HFF-Myc (cell line): ENCODE measurements around the gene GBP7.

Experiments
- DNase-seq: peaks from one replicate; pipeline ENCODE4 v3.0.0-alpha.2; 2011; ENCODE audit warnings: low read depth; ENCODE audit errors: extremely low read depth
- H3K4me3 ChIP-seq: replicated peaks from 2 replicates; pipeline ENCODE4 v1.5.1; 2011; ENCODE audit warnings: low read depth, mild to moderate bottlenecking, control low read depth, low read length
- TF ChIP-seq, protein P1 (sequence below): IDR thresholded peaks from 2 replicates; pipeline ENCODE4 v1.5.1; 2012; ENCODE audit warnings: mild to moderate bottlenecking, low read depth, low read length, control low read depth; ENCODE audit errors: missing control alignments

GBP7 gene

DNA sequence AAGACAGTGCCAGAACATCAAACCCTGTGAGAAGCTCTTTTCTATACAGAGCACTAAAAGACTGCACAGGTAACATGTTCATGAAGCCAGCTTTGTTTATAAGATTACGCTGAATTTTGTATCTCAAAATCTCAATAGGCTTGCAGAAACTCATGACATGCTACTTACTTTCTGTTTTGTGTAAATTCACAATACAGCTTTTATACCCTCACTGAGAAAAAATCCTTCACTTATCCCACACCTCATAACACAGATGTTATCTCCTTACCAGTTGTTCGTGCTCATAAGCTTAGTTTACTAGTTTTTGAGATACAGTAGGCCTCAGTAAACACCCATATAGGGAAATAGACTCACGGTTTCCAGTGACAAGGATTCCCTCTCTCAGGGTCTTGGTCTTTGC is 25.8 kb downstream of the GBP7 start:
- DNase-seq = no peak
- no peak overlapping the region for H3K4me3 ChIP-seq
- TF ChIP-seq, protein P1, sequence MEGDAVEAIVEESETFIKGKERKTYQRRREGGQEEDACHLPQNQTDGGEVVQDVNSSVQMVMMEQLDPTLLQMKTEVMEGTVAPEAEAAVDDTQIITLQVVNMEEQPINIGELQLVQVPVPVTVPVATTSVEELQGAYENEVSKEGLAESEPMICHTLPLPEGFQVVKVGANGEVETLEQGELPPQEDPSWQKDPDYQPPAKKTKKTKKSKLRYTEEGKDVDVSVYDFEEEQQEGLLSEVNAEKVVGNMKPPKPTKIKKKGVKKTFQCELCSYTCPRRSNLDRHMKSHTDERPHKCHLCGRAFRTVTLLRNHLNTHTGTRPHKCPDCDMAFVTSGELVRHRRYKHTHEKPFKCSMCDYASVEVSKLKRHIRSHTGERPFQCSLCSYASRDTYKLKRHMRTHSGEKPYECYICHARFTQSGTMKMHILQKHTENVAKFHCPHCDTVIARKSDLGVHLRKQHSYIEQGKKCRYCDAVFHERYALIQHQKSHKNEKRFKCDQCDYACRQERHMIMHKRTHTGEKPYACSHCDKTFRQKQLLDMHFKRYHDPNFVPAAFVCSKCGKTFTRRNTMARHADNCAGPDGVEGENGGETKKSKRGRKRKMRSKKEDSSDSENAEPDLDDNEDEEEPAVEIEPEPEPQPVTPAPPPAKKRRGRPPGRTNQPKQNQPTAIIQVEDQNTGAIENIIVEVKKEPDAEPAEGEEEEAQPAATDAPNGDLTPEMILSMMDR = no peak

DNA sequence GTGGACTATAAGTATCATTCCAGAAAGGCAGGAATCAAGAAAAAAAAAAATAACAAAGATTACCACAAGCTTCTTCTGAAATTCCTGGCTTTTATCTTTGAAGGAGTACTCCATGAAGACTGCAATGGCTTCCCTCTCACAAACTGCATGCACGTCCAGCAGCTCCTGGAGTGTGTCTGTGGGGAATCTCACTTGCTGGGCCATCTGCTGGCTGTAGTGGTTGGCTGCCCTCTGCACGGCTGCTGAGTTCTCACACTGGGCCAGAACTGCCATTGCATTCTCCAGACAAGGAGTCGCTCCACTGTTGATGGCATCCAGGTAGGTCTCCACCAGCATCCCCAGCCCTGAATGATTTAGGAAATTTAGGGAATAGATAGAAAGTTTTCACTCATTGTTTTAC is 26.6 kb downstream of the GBP7 start:
- no peak for DNase-seq
- TF ChIP-seq, protein P1 = peak; percentile 34
- H3K4me3 ChIP-seq = no peak overlapping the region

DNA sequence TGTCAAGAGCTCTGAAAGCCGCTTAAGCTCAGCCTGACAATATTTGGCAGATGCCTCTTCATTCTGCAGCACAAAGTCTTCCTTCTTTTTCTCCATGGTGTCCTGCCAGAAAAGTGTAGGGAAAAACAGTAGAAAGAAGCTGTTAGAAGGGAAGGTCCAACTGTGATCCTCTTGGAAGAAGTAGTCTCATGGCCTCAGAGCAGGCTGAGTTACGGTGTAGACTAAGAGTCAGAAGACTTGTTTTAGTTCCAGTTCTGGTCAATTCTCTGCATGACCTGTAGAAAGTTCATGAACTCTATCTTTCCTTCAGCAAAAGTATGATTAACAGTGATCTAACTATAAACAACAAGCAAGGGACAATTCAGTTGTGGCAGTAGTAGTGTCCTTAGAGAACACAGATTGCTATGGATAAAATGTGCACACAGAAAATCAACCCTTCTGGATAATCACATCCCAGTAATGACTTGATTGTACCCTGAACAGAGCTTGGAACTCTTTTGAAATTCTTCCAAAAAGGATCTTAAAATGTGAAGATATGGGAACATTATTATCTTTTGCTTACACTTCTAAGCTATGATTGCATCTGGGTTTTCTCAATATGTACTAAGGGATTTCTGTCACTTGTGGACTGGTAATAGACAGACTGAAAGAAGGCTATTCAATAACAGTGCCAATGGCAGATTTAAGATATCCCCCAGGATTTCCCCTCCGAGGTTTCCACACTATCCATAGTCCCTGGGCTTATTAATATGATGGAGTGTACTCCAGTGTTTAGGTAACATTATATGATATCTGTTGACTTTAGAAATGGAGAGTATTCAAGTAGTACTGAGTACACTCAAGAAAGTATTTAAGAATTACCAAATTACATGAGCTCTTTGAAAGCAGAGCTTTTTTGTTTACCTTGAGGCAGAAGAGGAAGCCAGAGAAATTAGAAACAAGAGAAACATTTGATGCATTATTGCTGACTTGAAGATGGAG is 27.8 kb downstream of the GBP7 start:
- DNase-seq = no peak
- TF ChIP-seq, protein P1 = no peak
- H3K4me3 ChIP-seq = no peak overlapping the region

DNA sequence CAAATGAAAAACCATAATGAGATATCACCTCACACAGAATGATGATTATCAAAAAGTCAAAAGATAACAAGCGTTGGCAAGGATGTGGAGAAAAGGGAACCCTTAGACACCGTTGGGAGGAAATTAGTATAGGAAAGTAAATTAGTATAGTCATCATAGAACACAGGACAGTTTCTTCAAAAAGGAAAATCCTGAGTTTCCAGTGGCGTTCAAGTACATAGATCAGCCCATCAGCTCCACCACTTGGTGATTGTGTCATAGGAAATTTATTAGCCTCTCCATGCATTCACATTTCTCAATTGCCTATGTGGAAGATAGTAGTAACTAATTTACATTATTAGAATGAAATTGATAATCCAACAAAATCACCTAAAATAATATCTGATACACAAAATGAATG is 29.1 kb downstream of the GBP7 start:
- TF ChIP-seq, protein P1 = no peak
- no peak for DNase-seq
- no peak overlapping the region for H3K4me3 ChIP-seq

DNA sequence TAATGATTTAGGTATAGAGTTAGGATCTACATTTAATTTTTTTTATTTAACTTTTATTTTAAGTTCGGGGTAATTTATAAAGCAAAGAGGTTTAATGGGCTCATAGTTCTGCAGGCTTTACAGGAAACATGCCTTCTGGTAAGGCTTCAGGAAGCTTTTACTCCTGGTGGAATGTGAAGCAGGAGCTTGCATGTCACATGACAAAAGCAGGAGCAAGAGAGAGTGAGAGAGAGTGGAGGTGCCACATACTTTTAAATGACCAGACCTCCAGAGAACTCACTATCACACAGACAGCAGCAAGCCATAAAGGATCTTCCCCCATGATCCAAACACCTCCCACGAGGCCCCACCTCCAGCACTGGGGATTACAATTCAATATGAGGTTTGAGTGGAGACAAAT is 32.3 kb downstream of the GBP7 start:
- TF ChIP-seq, protein P1 = no peak
- no peak overlapping the region for H3K4me3 ChIP-seq
- no peak for DNase-seq

DNA sequence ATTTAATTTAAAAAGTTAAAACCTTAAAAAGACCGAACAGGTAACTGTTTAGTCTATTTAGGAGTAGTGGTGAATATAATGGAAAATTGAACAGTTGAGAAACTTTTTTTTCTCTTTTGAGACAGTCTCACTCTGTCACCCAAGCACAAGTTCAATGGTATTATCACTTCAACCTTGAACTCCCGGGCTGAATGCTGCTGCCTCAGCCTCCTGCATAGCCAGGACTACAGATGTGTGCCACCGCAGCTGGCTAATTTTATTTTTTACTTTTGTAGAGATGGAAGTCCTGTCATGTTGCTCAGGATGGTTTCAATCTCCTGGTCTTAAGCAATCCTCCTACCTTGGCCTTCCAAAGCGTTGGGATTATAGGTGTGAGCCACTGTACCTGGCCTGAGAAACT is 33.6 kb downstream of the GBP7 start:
- TF ChIP-seq, protein P1 = no peak
- no peak overlapping the region for H3K4me3 ChIP-seq
- DNase-seq = no peak
